ENCODE results near the gene BCAP29. TPM values are rescaled to one million over a fixed set of nuclear protein-coding genes. Genes with fewer than 3 reads are reported as not detected.

Gene BCAP29
- total and polyA plus RNA-seq, 5 donors, result 53.8 to 107 (median 99.8) TPM

DNA sequence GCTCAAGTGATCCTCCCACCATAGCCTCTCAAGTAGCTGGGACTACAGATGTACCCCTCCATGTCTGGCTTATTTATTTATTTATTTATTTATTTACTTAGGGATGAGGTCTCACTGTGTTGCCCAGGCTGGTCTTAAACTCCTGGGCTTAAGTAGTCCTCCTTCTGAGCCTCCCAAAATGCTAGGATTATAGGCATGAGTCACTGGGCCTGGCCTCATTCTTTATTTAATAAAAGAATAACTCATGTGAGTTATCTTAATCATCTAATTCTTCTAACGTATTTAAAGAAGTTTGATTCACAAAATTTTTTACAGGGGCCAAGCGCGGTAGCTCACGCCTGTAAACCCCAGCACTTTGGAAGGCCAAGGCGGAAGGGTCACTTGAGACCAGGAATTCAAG, 72.6 kb downstream of the BCAP29 start:
- 96% methylated on average over 5 of the region's 5 CpGs for WGBS
- DNase-seq (no peak), ATAC-seq (no peak)
- H3K27ac ChIP-seq (ENCODE audit: low read length), result no peak overlapping the region
- no peak overlapping the region for H3K4me3 ChIP-seq (ENCODE audit: low read length)
- H3K27me3 ChIP-seq (ENCODE audit: control insufficient read depth, insufficient read depth), result no peaks in the 10 kb centered on the region
- intact Hi-C loops (cut with DNase I), result no loop called here
- H3K9me3 ChIP-seq (ENCODE audit: control insufficient read depth, low read length), result no peaks in the 10 kb centered on the region
- H3K4me1 ChIP-seq (ENCODE audit: control insufficient read depth, insufficient read depth, low read length), result no peaks in the 10 kb centered on the region

DNA sequence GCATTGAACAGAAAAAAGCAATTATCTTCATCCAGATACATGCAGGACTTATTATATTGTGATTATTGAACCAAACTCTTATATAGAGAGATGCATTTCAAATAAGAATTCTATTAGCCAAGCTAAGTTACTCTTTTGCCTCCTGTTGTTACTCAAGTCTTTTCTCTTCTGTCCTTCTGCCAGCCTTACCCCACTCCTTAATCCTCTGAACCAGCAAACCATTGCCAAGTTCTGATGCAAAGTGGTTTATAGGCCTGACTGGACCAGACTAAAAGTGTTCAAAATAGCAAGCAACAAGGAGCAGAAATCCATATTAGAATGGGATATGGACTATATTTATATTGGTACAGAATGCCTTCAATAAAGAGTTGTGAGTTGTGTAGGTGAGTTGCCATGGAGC, 78.4 kb downstream of the BCAP29 start:
- no peak for ATAC-seq
- no peaks in the 10 kb centered on the region for H3K27me3 ChIP-seq (ENCODE audit: control insufficient read depth, insufficient read depth)
- H3K9me3 ChIP-seq (ENCODE audit: control insufficient read depth, low read length), result no peaks in the 10 kb centered on the region
- H3K4me3 ChIP-seq (ENCODE audit: low read length), result no peak overlapping the region
- no peak overlapping the region for H3K27ac ChIP-seq (ENCODE audit: low read length)
- DNase-seq, result no peak
- H3K4me1 ChIP-seq (ENCODE audit: control insufficient read depth, insufficient read depth, low read length), result no peaks in the 10 kb centered on the region
- intact Hi-C loops (cut with DNase I), result no loop called here

DNA sequence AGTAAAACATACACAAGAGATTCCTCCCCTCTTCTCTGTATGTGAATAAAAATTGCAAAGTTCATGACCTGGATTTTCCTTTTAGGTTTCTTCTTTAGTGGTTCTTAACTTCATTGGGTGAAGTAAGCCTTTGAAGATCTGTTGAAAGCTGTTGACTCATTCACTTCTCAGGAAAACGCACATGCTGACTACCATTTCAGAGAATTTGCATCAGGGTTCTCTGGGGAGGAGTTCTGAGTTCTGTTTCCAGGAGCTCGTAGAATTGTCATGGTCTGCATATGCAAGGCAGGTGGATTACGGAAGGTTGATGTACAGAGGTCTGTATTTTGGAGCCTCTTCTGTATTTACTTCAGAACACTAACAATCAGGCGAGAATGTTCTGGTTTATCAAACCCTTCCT, 79.6 kb downstream of the BCAP29 start:
- Histone ChIP-seq H3K4me1 (ENCODE audit: control insufficient read depth, insufficient read depth, low read length) (no peaks in the 10 kb centered on the region), H3K27me3 (ENCODE audit: control insufficient read depth, insufficient read depth) (no peaks in the 10 kb centered on the region), H3K9me3 (ENCODE audit: control insufficient read depth, low read length) (no peaks in the 10 kb centered on the region), H3K4me3 (ENCODE audit: low read length) (no peak overlapping the region), H3K27ac (ENCODE audit: low read length) (no peak overlapping the region)
- intact Hi-C loops (cut with DNase I), result no loop called here
- 82% methylated on average over 4 of the region's 4 CpGs for WGBS
- DNase-seq (no peak), ATAC-seq (no peak)

DNA sequence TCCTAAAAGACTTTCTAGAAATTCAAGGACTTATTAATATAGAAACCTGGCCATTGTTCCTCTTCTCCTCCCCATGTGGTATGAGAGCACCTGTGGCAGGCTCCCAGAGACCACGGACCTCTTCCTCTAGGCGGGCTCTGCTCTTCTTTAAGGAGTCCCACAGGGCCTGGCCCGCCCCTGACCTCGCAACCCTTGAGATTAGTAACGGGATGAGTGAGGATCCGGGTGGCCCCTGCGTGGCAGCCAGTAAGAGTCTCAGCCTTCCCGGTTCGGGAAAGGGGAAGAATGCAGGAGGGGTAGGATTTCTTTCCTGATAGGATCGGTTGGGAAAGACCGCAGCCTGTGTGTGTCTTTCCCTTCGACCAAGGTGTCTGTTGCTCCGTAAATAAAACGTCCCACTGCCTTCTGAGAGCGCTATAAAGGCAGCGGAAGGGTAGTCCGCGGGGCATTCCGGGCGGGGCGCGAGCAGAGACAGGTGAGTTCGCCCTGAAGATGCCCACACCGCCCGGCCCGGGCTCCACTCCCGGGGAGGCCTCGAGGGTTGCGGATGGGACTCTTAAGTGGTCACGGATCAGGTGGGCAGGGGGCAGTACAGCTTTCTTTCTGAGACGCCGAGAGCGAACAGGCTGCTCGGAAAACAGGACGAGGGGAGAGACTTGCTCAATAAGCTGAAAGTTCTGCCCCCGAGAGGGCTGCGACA, 80.5 kb downstream of the BCAP29 start, which contains the start of gene SLC26A4:
Gene SLC26A4, plus strand, starts transcription at position 448 of the 700 bp plus-strand sequence. CDS start 814 bp downstream, outside the sequence.
- peak in 1 of 3 donors; percentile 50 for DNase-seq
- Histone ChIP-seq H3K27me3 (ENCODE audit: control insufficient read depth, insufficient read depth) (no peaks in the 10 kb centered on the region), H3K4me1 (ENCODE audit: control insufficient read depth, insufficient read depth, low read length) (no peaks in the 10 kb centered on the region), H3K4me3 (ENCODE audit: low read length) (peak within 1 kb of the TSS; percentile 53), H3K27ac (ENCODE audit: low read length) (no peak within 1 kb of the TSS), H3K9me3 (ENCODE audit: control insufficient read depth, low read length) (no peaks in the 10 kb centered on the region)
- intact Hi-C loops (cut with DNase I), result no loop called here
- WGBS, result 5% methylated on average over 37 of the region's 37 CpGs
- ATAC-seq, result peak in 1 of 2 donors; percentile 26

- no peak overlapping the region for H3K27ac ChIP-seq (ENCODE audit: low read length)
- intact Hi-C loops (cut with DNase I), result no loop called here
- H3K4me1 ChIP-seq (ENCODE audit: control insufficient read depth, insufficient read depth, low read length), result no peaks in the 10 kb centered on the region
- H3K9me3 ChIP-seq (ENCODE audit: control insufficient read depth, low read length), result no peaks in the 10 kb centered on the region
- ATAC-seq (peak; percentile 81 to 85), DNase-seq (peak; percentile 40 to 82 (median 73))
- H3K27me3 ChIP-seq (ENCODE audit: control insufficient read depth, insufficient read depth), result no peaks in the 10 kb centered on the region
- 1% methylated on average over 73 of the region's 73 CpGs for WGBS
- peak overlapping the region; percentile 53 for H3K4me3 ChIP-seq (ENCODE audit: low read length)
Observed at GRCh38 chr7:107661081-107661864, 81.2 kb downstream of the BCAP29 start.

DNA sequence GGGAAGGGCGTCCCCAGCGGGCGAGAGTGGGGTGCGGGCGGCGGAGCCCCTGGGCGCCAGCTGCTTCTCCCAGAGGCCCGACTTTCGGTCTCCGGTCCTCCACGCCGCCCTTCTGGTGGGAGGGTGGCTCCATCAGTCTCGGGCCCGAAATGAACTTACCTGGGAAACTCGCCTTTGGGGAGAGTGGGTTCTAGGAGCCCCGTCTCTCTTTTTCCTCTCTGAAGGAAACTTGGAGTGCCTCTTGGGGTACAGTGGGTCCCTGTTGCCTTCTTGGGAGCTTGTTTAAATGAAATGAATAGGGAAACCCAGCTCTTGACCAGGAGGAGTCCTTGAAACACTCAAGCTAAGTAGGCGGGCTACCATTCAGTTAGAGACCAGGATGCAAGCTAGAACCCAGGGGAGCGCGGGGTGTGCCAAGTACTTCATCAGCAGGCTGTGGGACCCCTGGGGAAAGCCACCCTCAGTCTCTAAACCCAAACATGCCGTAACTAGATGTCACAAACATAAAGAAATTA, 81.9 kb downstream of the BCAP29 start:
- intact Hi-C loops (cut with DNase I), result no loop called here
- no peak for DNase-seq

GRCh38 chr7:107663196-107663595, 83.2 kb downstream of the BCAP29 start:
- Histone ChIP-seq H3K9me3 (ENCODE audit: control insufficient read depth, low read length) (no peaks in the 10 kb centered on the region), H3K27ac (ENCODE audit: low read length) (no peak overlapping the region), H3K27me3 (ENCODE audit: control insufficient read depth, insufficient read depth) (no peaks in the 10 kb centered on the region), H3K4me3 (ENCODE audit: low read length) (no peak overlapping the region), H3K4me1 (ENCODE audit: control insufficient read depth, insufficient read depth, low read length) (no peaks in the 10 kb centered on the region)
- ATAC-seq, result no peak
- DNase-seq, result no peak
- 81% methylated on average over 4 of the region's 4 CpGs for WGBS
- intact Hi-C loops (cut with DNase I), result no loop called here

More for the DNA sequence above, 81.9 kb downstream of the BCAP29 start:
- Histone ChIP-seq H3K4me3 (ENCODE audit: low read length) (peak overlapping the region; percentile 53), H3K9me3 (ENCODE audit: control insufficient read depth, low read length) (no peaks in the 10 kb centered on the region), H3K27me3 (ENCODE audit: control insufficient read depth, insufficient read depth) (no peaks in the 10 kb centered on the region), H3K4me1 (ENCODE audit: control insufficient read depth, insufficient read depth, low read length) (no peaks in the 10 kb centered on the region), H3K27ac (ENCODE audit: low read length) (no peak overlapping the region)
- ATAC-seq, result no peak
- 13% methylated on average over 20 of the region's 20 CpGs for WGBS

DNA sequence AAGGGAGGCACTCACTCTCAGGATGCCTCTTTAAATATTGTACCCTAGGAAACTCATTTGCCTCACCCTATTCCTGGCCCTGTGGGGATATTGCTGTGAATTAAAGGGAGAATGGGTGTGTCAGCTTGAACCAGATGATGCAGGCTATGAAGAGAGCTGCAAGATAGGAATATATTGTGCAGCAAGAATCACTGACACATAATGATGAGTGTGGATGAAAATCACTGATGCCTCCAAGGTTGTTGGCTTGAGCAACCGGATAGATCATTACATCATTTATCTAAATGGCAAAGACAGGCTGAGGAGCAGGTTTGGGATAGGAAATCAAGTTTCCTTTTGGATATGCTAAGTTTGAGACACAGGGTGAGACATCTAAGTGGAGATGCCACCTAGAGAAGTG, 86.7 kb downstream of the BCAP29 start:
- no peak overlapping the region for H3K4me3 ChIP-seq (ENCODE audit: low read length)
- no peak for DNase-seq
- no peak overlapping the region for H3K27ac ChIP-seq (ENCODE audit: low read length)
- H3K27me3 ChIP-seq (ENCODE audit: control insufficient read depth, insufficient read depth), result no peaks in the 10 kb centered on the region
- ATAC-seq, result no peak
- H3K9me3 ChIP-seq (ENCODE audit: control insufficient read depth, low read length), result no peaks in the 10 kb centered on the region
- 82% methylated on average over 1 of the region's 1 CpG for WGBS
- H3K4me1 ChIP-seq (ENCODE audit: control insufficient read depth, insufficient read depth, low read length), result no peaks in the 10 kb centered on the region
- intact Hi-C loops (cut with DNase I), result no loop called here

GRCh38 chr7:107667341-107667740, 87.3 kb downstream of the BCAP29 start:
- Histone ChIP-seq H3K4me3 (ENCODE audit: low read length) (no peak overlapping the region), H3K9me3 (ENCODE audit: control insufficient read depth, low read length) (no peaks in the 10 kb centered on the region), H3K27ac (ENCODE audit: low read length) (no peak overlapping the region), H3K4me1 (ENCODE audit: control insufficient read depth, insufficient read depth, low read length) (no peaks in the 10 kb centered on the region), H3K27me3 (ENCODE audit: control insufficient read depth, insufficient read depth) (no peaks in the 10 kb centered on the region)
- intact Hi-C loops (cut with DNase I), result no loop called here
- ATAC-seq (no peak), DNase-seq (no peak)
- 67% methylated on average over 3 of the region's 3 CpGs for WGBS

DNA sequence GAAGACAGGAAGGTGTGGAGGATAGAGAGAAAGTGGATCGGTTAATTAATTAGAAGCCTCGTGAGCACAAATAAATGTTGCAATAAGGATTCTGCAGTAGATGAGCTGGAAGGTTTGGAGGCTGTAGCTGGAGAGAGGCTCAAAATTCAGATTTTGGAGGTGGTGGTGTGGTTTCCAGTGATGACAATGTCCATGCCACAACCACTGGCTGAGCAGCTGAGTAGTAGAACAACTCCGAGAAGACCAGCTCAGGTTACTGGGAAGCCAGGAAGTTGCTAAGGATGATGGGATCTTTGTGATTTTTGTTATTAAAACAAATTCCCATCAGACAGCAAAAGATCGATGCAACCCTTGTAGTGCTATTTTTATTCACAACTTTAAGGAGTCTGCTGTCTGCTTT, 88.2 kb downstream of the BCAP29 start:
- Histone ChIP-seq H3K9me3 (ENCODE audit: control insufficient read depth, low read length) (no peaks in the 10 kb centered on the region), H3K4me3 (ENCODE audit: low read length) (no peak overlapping the region), H3K4me1 (ENCODE audit: control insufficient read depth, insufficient read depth, low read length) (no peaks in the 10 kb centered on the region), H3K27me3 (ENCODE audit: control insufficient read depth, insufficient read depth) (no peaks in the 10 kb centered on the region), H3K27ac (ENCODE audit: low read length) (no peak overlapping the region)
- DNase-seq (no peak), ATAC-seq (no peak)
- intact Hi-C loops (cut with DNase I), result no loop called here
- WGBS, result 76% methylated on average over 4 of the region's 4 CpGs
